BLaER1 treated with 17β-estradiol and CSF1 and Interleukin-3, amounts not matched to agents 10 nM and 100 nM (cell line): Measurements from ENCODE around the gene SMC3.
"Not testable (repeated sequence)": the region's sequence is repeated elsewhere in the genome, so short reads cannot be mapped to it uniquely, and the experiment has no call there.

Experiments used
- H3K27ac ChIP-seq, 11 experiments: shearing (Covaris generic); formaldehyde crosslinking; 2 replicates each; pipeline ENCODE4 v1.8.1; 2022
- H3K27me3 ChIP-seq, 11 experiments: shearing (Covaris generic); formaldehyde crosslinking; 2 replicates each; pipeline ENCODE4 v1.8.1; 2022
- H3K36me3 ChIP-seq, 11 experiments: shearing (Covaris generic); formaldehyde crosslinking; 2 replicates each; pipeline ENCODE4 v1.8.1; 2022
- H3K4me1 ChIP-seq, 10 experiments: shearing (Covaris generic); formaldehyde crosslinking; 2 replicates each; pipeline ENCODE4 v1.8.1; 2022
- H3K4me2 ChIP-seq, 11 experiments: shearing (Covaris generic); formaldehyde crosslinking; 2 replicates each; pipeline ENCODE4 v1.8.1; 2022
- H3K4me3 ChIP-seq, 10 experiments: shearing (Covaris generic); formaldehyde crosslinking; 2 replicates each; pipeline ENCODE4 v1.8.1; 2022
- H3K9ac ChIP-seq, 11 experiments: shearing (Covaris generic); formaldehyde crosslinking; 2 replicates each; pipeline ENCODE4 v1.8.1; 2022
- H3K9me3 ChIP-seq, 11 experiments: shearing (Covaris generic); formaldehyde crosslinking; replicated peaks in 1 of 11; 2 replicates each; pipeline ENCODE4 v1.8.1; 2022
- H4K20me1 ChIP-seq, 11 experiments: shearing (Covaris generic); formaldehyde crosslinking; 2 replicates each; pipeline ENCODE4 v1.8.1; 2022
- Cebpa-rat ChIP-seq, 11 experiments: shearing (Covaris generic); IDR thresholded peaks; 2 replicates each; pipeline ENCODE4 v1.8.1; 2022

SMC3 gene

DNA sequence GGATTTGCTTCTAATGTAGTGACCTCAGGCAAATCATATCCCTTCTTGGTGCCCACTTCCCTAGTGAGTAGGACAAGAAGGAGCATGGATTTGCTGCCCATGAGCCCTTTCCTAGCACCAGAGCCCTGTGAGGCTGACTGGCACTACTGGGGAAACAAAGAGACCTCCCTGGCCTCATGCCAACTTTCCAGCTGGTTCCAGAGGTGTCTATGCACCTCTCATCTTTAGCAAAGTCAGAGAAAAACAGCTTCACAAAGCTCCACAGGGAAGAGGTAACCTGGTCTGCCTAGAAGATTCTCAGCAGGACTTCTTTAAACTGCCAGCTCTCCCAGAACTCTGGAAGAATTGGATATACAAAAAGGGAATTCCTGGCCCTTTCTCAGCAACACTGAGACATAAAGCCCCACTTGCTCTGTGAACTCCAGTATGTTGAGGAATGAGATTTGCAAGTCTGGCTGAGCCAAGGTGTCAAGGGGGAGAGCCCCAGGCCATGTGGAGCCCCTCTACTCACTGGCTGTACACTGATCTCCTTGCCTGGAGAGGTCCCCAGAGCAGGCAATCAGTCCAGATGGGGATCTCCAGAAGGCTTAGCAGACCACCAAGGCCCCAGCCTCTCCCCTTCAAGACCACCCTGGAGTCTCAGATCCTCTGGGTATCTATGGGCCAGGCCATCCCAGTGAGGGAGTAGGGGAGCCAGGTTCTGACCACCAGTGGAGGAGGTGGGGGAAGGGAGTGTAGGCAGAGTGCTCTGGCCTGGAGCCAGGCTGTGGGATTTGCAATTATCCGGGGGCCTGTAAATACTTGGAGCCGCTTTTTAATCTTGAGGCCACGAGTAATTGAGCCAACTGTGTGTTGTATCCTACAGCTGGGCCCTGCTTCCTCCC lies 52.3 kb downstream of the SMC3 start:
- no peaks in the 10 kb centered on the region for H4K20me1 ChIP-seq
- H3K9ac ChIP-seq, result no peak overlapping the region
- H3K36me3 ChIP-seq, result no peaks in the 10 kb centered on the region
- H3K4me3 ChIP-seq, result no peak overlapping the region
- no peak for TF ChIP-seq Cebpa-rat (IDR thresholded peaks at IDR 0.05)
- no peak overlapping the region for H3K27ac ChIP-seq
- no peaks in the 10 kb centered on the region for H3K27me3 ChIP-seq
- no peaks in the 10 kb centered on the region for H3K4me1 ChIP-seq
- peaks cover 0 to 10% (median 4%) of the 10 kb centered on the region in 11 experiments; a peak in 7 of 22 replicates for H3K9me3 ChIP-seq
- H3K4me2 ChIP-seq, result no peak overlapping the region

DNA sequence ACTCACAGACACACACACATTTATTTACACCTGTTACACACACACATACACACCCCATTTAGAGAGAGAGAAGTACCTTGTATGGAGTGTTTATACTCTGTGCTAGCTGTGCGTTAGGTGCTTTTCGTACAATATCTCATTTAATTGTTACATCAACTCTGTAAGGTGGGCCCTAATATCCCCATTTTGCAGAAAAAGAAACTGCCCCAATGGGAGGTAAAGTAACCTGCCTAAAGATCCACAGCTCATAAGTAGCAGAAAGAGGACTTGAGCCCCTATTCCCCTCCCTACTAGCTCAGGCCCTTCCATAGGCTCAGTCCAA lies 52.9 kb downstream of the SMC3 start:
- no peak for TF ChIP-seq Cebpa-rat (IDR thresholded peaks at IDR 0.05)
- Histone ChIP-seq H3K36me3 (no peaks in the 10 kb centered on the region), H3K27ac (no peak overlapping the region), H3K9me3 (peaks cover 0 to 10% (median 4%) of the 10 kb centered on the region in 11 experiments; a peak in 7 of 22 replicates), H3K9ac (no peak overlapping the region), H3K4me3 (no peak overlapping the region), H3K4me2 (no peak overlapping the region), H4K20me1 (no peaks in the 10 kb centered on the region), H3K4me1 (no peaks in the 10 kb centered on the region), H3K27me3 (no peaks in the 10 kb centered on the region)

- not testable (repeated sequence) for H3K9me3 ChIP-seq, H3K4me2 ChIP-seq, H3K4me1 ChIP-seq
These were observed 55.8 kb downstream of the SMC3 start for GRCh38 chr10:110623316-110623715.

DNA sequence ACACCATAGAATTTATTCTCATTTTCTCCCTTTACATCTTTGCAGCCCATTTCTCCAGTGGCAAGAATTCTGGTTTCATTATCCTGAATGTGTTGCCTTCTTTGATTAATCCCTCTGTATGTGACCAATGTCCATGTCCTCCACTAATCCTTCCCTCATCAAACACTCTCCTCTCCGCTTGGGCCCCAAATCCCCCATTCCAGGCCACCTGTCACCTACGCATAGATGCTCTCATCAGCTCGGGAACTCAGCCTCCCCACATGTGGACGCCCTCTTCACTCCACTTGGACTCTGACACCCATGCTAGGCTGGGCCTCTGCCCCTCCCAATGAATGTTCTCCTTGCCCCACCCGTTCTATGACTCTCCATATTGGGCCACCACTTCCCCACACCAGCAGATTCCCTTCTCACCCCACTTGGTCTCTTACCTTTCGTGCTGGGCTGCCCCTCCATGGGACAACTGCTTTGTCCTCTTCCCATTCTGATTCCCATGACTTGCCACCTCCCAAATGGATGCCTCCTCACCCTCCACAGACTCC lies 57.9 kb downstream of the SMC3 start:
- Histone ChIP-seq H4K20me1 (no peaks in the 10 kb centered on the region), H3K4me3 (no peak overlapping the region), H3K9ac (no peak overlapping the region), H3K4me2 (no peak overlapping the region), H3K27me3 (no peaks in the 10 kb centered on the region), H3K9me3 (peaks cover 0 to 10% (median 5%) of the 10 kb centered on the region in 11 experiments; a peak in 7 of 22 replicates), H3K36me3 (no peaks in the 10 kb centered on the region), H3K4me1 (no peaks in the 10 kb centered on the region), H3K27ac (no peak overlapping the region)
- TF ChIP-seq Cebpa-rat (IDR thresholded peaks at IDR 0.05), result no peak

More at GRCh38 chr10:110623316-110623715, 55.8 kb downstream of the SMC3 start:
- H3K27ac ChIP-seq, H3K4me3 ChIP-seq, H4K20me1 ChIP-seq, H3K27me3 ChIP-seq, H3K36me3 ChIP-seq, H3K9ac ChIP-seq: not testable (repeated sequence)

DNA sequence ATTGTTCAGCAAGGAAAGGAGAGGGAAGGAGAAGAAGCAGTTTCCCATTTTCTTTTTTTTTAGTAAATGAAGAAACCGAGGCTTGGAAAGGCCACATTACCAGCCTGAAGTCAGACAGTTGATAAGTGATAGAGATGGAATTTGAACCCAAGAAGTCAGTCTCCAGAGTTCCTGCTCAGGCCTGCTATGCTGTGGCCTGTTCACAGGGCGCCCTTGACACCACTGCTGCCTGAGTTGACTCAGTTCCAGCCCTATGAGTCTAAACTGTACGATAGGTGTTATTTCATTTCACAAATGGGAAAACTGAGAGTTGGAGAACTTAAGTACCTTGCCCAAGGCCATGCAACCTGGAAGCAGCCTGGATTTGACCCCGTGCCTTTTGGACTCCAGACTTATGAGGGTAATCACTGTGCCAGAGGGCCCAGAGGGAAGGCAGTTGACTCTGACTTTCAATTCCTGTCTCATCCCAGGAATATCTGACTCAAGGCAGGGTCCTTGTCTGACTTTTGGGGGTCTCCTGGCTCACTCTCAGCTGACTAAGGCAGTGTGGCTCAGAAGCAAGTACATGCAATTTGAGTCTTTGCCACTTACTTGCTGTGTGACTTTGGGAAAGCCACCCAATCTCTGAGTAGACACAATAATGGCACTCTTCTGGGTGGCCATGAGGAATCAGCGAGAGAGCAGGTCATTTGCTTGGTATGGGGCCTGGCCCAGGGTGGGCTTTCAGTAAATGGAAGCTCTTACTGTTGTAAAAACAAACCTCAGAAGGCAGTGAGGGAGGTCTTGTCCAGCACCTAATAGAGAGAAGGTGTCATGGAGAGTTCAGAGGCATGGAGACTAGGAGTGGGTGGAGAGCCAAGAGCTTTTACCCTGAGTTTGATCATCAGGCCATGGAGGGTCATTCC lies 58.7 kb downstream of the SMC3 start:
- no peak overlapping the region for H3K9ac ChIP-seq
- H3K36me3 ChIP-seq, result no peaks in the 10 kb centered on the region
- no peak overlapping the region for H3K27ac ChIP-seq
- no peak overlapping the region for H3K4me3 ChIP-seq
- no peak for TF ChIP-seq Cebpa-rat (IDR thresholded peaks at IDR 0.05)
- H3K27me3 ChIP-seq, result no peaks in the 10 kb centered on the region
- no peaks in the 10 kb centered on the region for H3K4me1 ChIP-seq
- H4K20me1 ChIP-seq, result no peaks in the 10 kb centered on the region
- H3K4me2 ChIP-seq, result no peak overlapping the region
- peaks cover 0 to 8% (median 4%) of the 10 kb centered on the region in 11 experiments; a peak in 7 of 22 replicates for H3K9me3 ChIP-seq

DNA sequence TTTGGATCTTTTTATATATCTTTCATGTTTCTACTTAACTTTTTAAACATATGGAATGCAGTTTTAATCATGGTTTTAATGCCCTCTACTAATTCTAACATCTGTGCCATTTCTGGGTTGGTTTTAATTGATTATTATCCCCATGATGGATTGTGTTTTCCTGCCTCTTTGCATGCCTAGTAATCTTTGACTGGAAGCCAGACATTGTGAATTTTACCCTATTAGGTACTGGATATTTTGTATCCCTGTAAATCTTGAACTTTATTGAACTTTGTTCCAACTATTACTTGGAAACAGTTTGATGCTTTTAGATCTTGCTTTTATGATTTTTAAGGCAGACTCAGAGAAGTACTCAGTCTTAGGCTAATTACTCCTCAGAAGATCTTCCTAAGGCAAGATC lies 60.7 kb downstream of the SMC3 start:
- no peak overlapping the region for H3K4me2 ChIP-seq
- TF ChIP-seq Cebpa-rat (IDR thresholded peaks at IDR 0.05), result no peak

DNA sequence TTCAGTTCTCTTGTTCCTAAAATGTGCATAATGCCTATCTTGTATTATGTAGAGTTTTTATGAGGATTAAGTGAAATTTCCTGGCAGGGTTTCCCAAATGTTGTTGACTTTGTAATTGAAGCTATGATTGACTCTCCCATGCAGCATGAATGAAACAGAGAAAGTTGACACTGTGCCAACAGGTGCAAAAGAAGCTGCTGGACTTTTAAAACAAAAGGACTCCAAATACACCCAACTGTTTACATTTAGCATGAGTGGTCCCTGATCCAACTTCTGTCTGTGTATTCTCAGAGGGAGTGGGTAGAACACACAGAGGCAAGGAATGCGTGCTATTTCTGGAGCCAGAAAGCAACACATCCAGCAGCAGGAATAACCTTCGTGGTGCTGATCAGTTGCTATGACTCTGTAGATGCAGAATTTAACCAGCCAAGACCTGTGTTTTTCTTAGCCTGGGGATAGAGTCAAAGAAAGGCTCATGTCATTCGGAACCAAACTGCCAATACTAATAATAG lies 62.2 kb downstream of the SMC3 start:
- Histone ChIP-seq H3K4me1 (peaks cover 0 to 4% (median 3%) of the 10 kb centered on the region in 10 experiments; a peak in 16 of 20 replicates), H3K9ac (no peak overlapping the region), H3K27ac (no peak overlapping the region), H3K27me3 (peaks cover 0 to 2% (median 0%) of the 10 kb centered on the region in 11 experiments; a peak in 1 of 22 replicates), H3K4me2 (no peak overlapping the region), H3K9me3 (peaks cover 0 to 5% (median 0%) of the 10 kb centered on the region in 11 experiments; a peak in 1 of 22 replicates), H3K4me3 (no peak overlapping the region), H3K36me3 (no peaks in the 10 kb centered on the region), H4K20me1 (no peaks in the 10 kb centered on the region)
- TF ChIP-seq Cebpa-rat (IDR thresholded peaks at IDR 0.05), result no peak

More for the DNA sequence above, 60.7 kb downstream of the SMC3 start:
- H3K27ac ChIP-seq, result no peak overlapping the region
- H3K9ac ChIP-seq, result no peak overlapping the region
- peaks cover 0 to 5% (median 0%) of the 10 kb centered on the region in 11 experiments; a peak in 1 of 22 replicates for H3K9me3 ChIP-seq
- H3K36me3 ChIP-seq, result no peaks in the 10 kb centered on the region
- H3K4me3 ChIP-seq, result no peak overlapping the region
- no peaks in the 10 kb centered on the region for H3K4me1 ChIP-seq
- H3K27me3 ChIP-seq, result no peaks in the 10 kb centered on the region
- H4K20me1 ChIP-seq, result no peaks in the 10 kb centered on the region

- no peak for TF ChIP-seq Cebpa-rat (IDR thresholded peaks at IDR 0.05)
- no peak overlapping the region for H3K27ac ChIP-seq
These were observed 64.4 kb downstream of the SMC3 start for GRCh38 chr10:110631934-110632333.

More at GRCh38 chr10:110631934-110632333, 64.4 kb downstream of the SMC3 start:
- Histone ChIP-seq H3K4me2 (no peak overlapping the region), H3K4me1 (peaks cover 0 to 13% (median 9%) of the 10 kb centered on the region in 10 experiments; a peak in 16 of 20 replicates), H3K36me3 (no peaks in the 10 kb centered on the region), H3K9me3 (peaks cover 0 to 5% (median 0%) of the 10 kb centered on the region in 11 experiments; a peak in 1 of 22 replicates), H3K27me3 (peaks cover 0 to 11% (median 0%) of the 10 kb centered on the region in 11 experiments; a peak in 2 of 22 replicates), H3K4me3 (no peak overlapping the region), H4K20me1 (no peaks in the 10 kb centered on the region; a peak in 2 of 22 replicates), H3K9ac (no peak overlapping the region)
